Cardiac fibroblast (primary cell): Measurements from ENCODE around the gene GALNT12.

Experiments
- DNase-seq, 2 donors: peaks; one replicate each; pipeline versions ENCODE4 v3.0.0 to v3.0.0-alpha.2; 2010; ENCODE audit warnings: low read depth in 2 of 2
- H3K4me3 ChIP-seq, 2 donors: replicated peaks in 1 of 2; 1 replicate in 1 of 2; 2 replicates in 1 of 2; pipeline ENCODE4 v1.5.1; 2011; ENCODE audit warnings: low read depth in 2 of 2, low read length in 2 of 2, mild to moderate bottlenecking in 2 of 2, moderate library complexity in 1 of 2
- CTCF ChIP-seq: IDR thresholded peaks from one replicate; pipeline ENCODE4 v1.5.1; 2011; ENCODE audit warnings: low read depth, mild to moderate bottlenecking, low read length, inconsistent platforms

Gene GALNT12

GRCh38 chr9:98767915-98768314 lies 39.6 kb upstream of the GALNT12 start:
- H3K4me3 ChIP-seq = no peak overlapping the region
- no peak for DNase-seq
- TF ChIP-seq CTCF = no peak

GRCh38 chr9:98768344-98768743 lies 39.1 kb upstream of the GALNT12 start:
- no peak for DNase-seq
- no peak for TF ChIP-seq CTCF
- H3K4me3 ChIP-seq = no peak overlapping the region

GRCh38 chr9:98770717-98771116 lies 36.8 kb upstream of the GALNT12 start:
- no peak for TF ChIP-seq CTCF
- H3K4me3 ChIP-seq = no peak overlapping the region
- DNase-seq = no peak

- H3K4me3 ChIP-seq = no peak overlapping the region
- no peak for DNase-seq
- no peak for TF ChIP-seq CTCF
Observed at GRCh38 chr9:98771209-98771874, 36.1 kb upstream of the GALNT12 start.

DNA sequence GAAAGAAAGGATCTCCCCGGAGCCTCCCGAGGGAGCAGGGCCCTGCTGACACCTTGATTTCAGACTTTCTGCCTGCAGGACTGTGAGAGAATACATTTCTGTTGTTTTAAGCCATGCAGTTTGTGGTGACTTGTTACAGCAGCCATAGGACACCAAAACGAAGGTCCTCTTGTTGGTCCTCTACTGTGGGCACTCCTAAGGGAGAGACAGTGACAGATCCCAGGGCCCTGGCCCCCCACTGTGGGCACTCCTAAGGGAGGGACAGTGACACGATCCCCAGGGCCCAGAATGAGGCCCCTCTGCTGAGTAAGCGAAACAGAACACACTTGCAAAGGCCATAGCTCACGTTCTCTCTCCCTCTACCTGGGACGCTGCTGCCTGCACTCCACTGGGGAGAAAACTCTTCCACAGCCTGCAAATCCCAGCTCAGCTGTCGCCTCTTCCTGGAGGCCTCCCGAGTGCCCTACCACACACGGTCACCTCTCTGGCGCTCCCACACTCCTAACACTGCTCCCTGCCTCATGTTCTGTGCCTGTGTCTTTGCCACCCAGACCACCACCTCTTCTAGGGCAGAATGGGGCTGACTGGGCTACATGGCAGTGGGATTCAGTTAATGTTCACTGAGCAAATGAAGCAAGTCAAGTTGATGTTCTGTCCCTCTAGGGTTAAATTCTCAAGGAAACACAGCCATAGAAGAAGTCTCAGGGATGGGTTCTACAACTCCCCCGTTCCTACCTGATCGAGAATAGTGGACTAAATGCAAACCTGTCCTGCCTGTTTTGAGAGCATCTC lies 34.9 kb upstream of the GALNT12 start:
- H3K4me3 ChIP-seq = no peak overlapping the region
- no peak for DNase-seq
- TF ChIP-seq CTCF = no peak

GRCh38 chr9:98773721-98774120 lies 33.7 kb upstream of the GALNT12 start:
- no peak for TF ChIP-seq CTCF
- H3K4me3 ChIP-seq = no peak overlapping the region
- no peak for DNase-seq
